Medulla oblongata (tissue), 1 donor: ENCODE measurements around the gene KRT80.
A peak's percentile ranks its signal among the peaks of the same experiment; 100 is the strongest.
"Not testable (repeated sequence)": the region's sequence is repeated elsewhere in the genome, so short reads cannot be mapped to it uniquely, and the experiment has no call there.

ENCODE experiments used
- DNase-seq: peaks from one replicate; pipeline ENCODE4 v3.0.0-alpha.2; 2015; ENCODE audit errors: extremely low spot score

The KRT80 gene

DNA sequence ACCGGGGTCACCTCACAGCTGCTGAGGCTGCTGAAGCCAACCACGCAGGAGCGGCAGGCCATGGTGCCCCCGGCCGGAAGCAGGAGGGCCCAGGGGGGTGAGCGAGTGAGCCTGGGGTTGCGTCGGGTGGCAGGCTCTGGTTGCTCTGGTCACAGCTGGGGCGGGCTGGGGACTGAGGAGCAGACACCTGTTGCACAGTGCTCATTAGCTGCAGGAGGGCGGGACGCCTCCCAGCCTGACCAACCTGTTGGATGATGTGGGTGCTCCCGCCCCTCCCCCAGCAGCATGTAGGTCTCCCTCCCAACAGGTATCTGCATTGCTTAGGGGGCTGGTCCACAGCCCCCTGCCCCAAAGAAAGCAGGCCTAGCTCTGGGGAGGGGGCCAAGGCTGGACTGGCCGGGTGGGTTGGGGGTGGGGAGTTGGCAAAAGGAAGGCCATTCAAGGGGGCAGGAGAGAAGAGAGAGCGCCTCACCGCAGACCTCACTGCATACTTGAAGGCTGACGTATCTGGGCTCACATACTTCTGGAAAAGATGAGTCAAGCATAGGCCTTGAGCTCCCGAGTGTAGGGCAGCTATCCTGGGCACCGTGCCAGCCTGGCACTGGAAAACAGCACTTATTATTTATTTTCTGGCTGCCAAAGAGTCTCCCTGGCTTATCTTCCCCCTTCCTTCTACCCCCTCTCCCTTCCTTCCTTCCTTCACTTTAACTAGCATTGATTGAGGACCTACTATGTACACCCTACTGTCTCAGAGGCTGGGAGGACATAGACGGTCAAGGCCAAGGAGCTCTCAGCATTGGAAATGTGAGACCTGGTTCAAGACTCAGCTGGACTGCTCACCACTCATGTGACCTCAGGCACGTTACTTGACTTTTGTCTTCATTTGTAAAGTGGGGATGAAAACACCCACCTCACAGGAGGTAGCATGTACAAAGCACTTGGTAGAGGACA lies at the start of gene KRT80:
KRT80 (minus strand) TSS at position 174 of the 951 bp plus-strand sequence; CDS start at position 62, 112 bp downstream.
- peak; percentile 79 for DNase-seq

- DNase-seq = no peak
These were observed 49.5 kb upstream of the KRT80 start for GRCh38 chr12:52241205-52241842.

- not testable (repeated sequence) for DNase-seq
These were observed 48.4 kb upstream of the KRT80 start for GRCh38 chr12:52240247-52240646.

DNA sequence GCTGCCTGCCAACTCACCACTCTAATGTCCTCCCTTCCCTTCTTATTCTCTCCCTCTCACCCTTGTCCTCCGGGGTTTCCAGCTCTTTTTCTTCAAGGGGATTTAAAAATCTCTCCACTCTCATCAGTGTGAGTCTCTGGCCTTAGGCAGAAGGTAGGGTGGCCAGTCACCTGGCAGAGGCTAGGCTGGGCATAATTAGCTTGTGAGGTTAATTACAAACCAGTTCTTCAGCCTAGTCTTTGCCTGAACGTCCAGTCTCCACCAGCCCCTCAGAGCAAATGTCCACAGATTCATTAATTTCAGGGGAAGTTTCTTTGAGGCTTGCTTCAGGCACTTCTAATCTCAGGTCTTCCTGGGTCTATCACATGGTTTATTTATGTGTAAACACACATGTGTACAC lies 48.0 kb upstream of the KRT80 start:
- no peak for DNase-seq

DNA sequence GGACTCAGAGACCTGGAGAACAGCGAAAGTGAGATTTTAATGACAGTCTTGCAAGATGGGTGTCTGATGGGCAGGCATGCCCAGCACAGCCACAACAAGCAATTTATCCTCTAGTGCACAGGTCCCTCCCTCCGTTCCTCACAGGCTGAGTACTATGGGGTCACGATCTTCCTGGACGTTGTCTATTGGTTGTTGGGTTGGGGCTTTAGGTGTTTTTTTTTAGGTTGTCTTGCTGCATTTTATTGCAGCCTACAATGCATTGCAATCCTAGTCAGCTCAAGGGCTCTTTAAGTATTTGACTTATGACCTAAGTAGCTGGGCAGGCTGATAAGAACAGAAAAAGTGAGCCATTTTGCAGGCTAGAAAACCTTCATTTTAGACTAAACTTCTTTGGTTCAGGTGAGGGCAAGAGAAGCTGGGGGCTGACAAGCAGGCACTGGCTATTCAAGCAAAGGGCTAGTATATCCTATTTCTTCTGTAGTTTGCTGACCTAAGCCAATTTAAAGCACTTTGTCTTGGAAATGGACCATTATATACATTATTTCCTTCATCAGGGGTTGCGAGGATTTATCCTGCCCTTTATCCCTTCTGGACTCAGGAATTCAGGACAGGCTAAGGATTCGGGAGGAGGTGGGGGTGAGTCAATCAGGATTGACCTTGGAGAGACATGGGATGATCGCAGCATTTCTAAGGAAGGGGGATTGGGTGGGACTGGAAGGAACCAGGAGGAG lies 47.3 kb upstream of the KRT80 start:
- no peak for DNase-seq

DNA sequence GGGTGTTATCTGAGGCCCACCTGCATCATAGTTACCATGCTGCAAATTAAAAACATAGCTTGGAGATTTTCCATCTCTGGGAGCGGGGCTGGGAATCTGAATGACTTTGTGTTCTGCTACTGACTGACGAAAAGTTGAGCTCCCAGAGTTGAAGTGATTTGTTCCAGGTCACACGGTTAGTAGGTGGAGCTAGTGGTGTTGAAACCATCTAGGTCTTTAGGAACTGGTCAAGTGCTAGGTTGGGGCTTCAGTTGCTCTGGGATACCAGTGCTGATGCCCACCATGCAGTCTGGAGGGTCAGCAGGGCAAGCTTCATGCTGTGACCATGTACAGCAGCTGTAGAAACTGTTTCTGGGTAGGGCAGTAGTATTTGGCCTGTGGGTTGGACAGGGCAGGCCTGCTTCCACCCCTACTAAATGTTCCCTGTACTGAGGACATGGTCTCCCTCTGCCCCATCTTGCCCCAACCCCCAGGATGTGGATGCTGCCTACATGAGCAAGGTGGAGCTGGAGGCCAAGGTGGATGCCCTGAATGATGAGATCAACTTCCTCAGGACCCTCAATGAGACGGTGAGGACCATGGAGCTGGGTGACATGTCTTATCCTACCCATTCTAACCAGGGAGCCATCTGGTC lies 46.5 kb upstream of the KRT80 start:
- DNase-seq = no peak

DNA sequence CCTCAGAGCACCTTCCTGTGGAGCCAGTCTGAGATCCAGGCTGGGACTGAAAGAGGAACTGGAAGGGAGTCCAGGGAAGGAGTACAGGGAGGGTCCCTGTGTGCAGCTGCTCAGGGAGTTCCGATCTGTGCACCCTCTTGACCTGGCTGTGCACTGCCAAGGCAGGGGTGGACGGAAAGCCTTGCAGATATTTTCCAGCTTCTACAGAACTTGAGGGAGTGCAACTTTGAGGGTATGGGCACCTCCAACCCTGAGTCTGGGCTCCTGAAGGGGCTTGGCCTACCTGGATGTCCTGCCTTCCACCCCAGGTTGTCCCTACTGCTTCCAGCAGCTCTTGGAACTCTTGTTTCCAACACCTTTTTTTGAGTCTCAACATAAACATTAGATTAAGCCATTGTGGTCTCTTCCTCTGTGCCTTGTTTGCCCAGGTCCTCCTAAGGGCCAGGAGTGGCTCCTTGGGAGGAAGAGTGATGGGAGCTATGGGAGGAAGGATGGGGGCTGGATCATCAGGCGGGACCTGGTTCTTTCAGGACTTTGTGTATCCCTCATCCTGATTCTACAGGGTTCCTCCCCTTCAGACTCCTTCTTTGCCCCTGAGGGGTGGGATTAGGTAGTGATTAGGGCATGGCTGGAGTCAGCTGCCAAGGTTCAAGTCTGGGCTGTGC lies 44.7 kb upstream of the KRT80 start:
- DNase-seq = no peak

DNA sequence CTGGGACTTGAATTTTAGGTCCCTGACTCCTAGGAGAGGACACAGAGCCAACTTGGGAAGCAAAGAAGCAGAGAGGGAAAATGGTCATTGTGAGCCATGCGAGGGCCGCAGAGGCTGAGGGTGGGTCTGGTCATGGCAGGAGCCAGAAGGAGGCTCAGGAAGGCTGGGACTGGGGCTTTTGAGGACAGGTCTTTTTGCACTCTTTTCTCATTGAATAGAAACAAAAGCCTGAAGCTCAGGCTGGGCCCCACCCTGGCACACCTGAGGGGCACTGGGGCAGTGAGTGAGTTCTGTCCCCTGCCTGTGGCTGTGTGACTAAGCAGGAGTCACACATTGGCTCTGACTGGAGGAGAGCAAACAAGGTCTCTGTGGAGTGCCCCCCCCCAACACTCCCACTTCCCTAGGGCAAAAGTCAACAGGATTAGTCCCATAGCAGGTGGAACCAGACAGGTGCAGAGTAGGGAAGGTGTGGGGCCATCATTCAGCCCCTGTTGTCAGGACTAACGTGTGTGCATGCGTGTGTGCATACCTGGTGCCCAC lies 44.1 kb upstream of the KRT80 start:
- DNase-seq = no peak

GRCh38 chr12:52235001-52235764 lies 43.4 kb upstream of the KRT80 start:
- no peak for DNase-seq

GRCh38 chr12:52234223-52234810 lies 42.5 kb upstream of the KRT80 start:
- no peak for DNase-seq

DNA sequence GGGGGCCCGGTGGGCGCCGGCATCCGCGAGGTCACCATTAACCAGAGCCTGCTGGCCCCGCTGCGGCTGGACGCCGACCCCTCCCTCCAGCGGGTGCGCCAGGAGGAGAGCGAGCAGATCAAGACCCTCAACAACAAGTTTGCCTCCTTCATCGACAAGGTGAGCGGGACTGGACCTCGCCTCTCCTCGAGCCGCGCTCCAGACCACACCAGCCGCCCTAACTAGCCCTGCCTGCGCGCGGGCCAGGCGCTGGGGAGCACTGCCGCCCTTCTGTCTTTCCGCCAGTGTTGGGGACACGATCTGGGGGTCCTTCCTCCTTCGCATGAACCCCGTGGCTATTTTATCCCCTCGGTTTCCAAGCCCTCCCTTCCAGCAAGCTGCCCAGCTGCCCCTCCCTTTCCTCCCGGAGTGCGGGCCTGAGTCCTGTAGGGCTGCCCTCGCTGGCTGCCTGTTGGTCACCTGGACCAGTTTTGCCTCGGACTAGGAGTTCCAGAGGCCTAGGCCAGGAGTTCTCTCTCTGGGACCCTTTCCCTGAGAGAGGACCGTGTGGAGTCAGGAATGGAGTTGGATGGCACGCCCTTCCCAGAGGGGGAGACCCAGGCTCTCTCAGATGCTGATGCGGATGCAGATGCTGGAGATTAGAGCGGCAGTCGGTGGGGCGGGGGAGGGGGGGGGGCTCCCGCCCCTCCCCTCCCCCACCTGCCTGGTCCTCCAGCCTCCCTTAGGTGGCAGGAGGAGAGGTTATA lies 41.8 kb upstream of the KRT80 start:
- no peak for DNase-seq

- no peak for DNase-seq
These were observed 41.1 kb upstream of the KRT80 start, which contains the start of gene KRT7 for GRCh38 chr12:52232674-52233461. TSS of gene KRT7 (plus strand) at chr12:52233243. CDS start at chr12:52233297, 54 bp downstream.

GRCh38 chr12:52232203-52232673 lies 40.4 kb upstream of the KRT80 start:
- DNase-seq = no peak

GRCh38 chr12:52231305-52232202 lies 39.7 kb upstream of the KRT80 start:
- no peak for DNase-seq

DNA sequence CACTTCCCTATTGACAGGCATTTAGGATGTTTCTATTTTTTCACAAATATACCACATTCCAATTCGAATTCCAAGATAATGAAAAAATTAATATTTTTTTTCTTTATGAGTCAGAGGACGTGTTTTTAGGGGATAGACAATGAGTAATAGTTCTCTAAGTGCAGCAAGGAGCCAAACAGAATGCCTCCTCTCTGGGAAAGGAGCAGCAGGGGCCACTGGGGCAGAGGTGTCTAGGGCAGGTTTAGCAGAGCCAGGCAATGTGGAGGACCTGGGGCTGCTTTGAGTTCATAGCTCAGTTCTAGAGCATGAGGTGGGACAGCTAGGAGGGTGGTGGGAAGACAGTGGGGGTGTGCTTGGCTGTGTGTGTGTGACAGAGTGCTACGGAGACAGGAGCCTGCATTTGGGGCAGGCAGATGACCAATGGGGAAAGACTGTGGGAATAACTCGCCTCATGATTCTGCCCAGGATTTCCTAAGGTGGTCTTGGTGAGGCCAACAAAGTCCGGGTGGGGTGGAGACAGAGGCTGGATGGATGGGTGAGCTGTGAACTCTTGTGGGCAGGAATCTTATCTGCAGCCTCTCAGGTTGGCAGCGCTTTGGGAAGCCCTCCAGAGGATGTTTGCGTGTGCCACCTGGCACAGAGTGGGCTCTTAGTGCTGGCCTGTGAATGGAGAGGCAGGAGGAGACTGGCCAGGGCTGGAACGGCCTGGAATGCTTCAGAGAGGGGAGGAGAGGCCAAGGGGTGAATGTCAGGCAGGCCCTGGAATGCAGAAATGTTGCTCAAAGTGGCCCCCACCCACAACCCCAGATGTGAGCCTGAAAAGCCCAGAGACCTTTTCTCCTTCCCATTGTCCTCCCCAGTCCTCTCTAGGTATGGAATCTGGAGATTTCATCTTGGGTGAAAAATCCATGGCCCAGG lies 38.8 kb upstream of the KRT80 start:
- DNase-seq = no peak

DNA sequence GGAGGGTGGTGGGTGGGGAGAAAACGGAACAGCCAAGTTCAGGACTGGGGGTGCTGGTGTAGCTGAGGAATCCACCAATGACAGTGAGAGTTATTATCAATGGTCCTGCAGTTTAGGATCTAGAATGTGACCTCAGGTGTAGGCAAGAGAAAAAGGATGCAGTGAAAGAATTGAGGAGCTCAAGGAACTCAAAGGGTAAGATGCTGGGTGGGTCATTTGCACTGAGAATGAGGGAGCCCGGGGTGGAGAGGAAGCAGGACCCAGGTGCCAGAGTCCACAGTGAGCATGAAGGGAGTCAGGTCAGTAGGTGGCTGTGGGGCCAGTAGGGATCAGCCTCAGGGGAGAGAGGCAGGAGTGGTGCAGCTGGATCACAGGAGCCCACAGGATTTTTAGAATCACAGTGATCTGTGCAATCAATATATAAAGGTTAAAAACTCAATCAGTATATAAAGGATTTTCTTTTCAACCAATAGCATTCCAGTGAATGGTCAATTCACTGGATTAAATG lies 38.1 kb upstream of the KRT80 start:
- no peak for DNase-seq
